ENCODE data around the gene G6PD. TPM values are rescaled to one million over a fixed set of nuclear protein-coding genes. Genes with fewer than 3 reads are reported as not detected.

Gene G6PD
- total RNA-seq, 1 experiment from 2014 or later = 72.8 TPM

- TF ChIP-seq, protein P1, sequence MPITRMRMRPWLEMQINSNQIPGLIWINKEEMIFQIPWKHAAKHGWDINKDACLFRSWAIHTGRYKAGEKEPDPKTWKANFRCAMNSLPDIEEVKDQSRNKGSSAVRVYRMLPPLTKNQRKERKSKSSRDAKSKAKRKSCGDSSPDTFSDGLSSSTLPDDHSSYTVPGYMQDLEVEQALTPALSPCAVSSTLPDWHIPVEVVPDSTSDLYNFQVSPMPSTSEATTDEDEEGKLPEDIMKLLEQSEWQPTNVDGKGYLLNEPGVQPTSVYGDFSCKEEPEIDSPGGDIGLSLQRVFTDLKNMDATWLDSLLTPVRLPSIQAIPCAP (CRISPR knock-in tag; IDR thresholded peaks at IDR 0.05) = no peak
Observed at GRCh38 chrX:154507673-154508383, 38.8 kb downstream of the G6PD start (continued).

GRCh38 chrX:154506483-154507332 is 39.9 kb downstream of the G6PD start:
- Mint-ChIP-seq H3K4me1 (no peaks in the 10 kb centered on the region), H3K4me3 (no peak overlapping the region), H3K27me3 (ENCODE audit: low read depth) (no peaks in the 10 kb centered on the region), H3K36me3 (peaks cover 15% of the 10 kb centered on the region), H3K27ac (no peak overlapping the region), H3K9me3 (no peaks in the 10 kb centered on the region)
- TF ChIP-seq ATF1 (CRISPR knock-in tag; IDR thresholded peaks at IDR 0.05) = no peak
- POLR2A ChIA-PET = no interaction called here
- CTCF ChIA-PET = no interaction called here
- no peak for ATAC-seq
- DNase-seq (ENCODE audit: low spot score) = no peak

DNA sequence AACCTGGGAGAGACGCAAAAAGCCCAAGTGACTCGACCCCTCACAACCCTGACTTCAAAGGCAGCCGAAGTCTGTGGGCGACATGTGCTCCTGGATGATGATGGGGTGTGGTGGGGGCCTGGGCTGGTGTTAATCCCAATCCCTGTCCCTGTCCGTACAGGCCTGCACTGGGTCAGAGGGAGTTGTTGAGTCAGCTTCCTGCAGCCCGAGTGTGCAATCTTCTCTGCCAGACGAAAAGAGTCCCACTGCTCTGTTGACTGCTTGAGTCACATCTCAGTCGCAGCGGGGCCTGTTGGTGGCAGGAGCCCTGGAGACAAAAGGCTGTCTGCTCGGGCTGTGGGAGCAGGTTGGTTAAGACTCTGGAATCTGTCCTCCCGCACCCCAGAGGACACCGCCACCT is 40.9 kb downstream of the G6PD start:
- no peak overlapping the region for H3K4me3 Mint-ChIP-seq
- no peaks in the 10 kb centered on the region for H3K9me3 Mint-ChIP-seq
- TF ChIP-seq SP1 (CRISPR knock-in tag; conservative IDR thresholded peaks at IDR 0.05) = no peak
- TF ChIP-seq RELA (CRISPR knock-in tag; IDR thresholded peaks at IDR 0.05; ENCODE audit: borderline replicate concordance) = no peak
- TF ChIP-seq TCF7 (CRISPR knock-in tag; IDR thresholded peaks at IDR 0.05; ENCODE audit: low read depth) = no peak
- TF ChIP-seq, protein P2, sequence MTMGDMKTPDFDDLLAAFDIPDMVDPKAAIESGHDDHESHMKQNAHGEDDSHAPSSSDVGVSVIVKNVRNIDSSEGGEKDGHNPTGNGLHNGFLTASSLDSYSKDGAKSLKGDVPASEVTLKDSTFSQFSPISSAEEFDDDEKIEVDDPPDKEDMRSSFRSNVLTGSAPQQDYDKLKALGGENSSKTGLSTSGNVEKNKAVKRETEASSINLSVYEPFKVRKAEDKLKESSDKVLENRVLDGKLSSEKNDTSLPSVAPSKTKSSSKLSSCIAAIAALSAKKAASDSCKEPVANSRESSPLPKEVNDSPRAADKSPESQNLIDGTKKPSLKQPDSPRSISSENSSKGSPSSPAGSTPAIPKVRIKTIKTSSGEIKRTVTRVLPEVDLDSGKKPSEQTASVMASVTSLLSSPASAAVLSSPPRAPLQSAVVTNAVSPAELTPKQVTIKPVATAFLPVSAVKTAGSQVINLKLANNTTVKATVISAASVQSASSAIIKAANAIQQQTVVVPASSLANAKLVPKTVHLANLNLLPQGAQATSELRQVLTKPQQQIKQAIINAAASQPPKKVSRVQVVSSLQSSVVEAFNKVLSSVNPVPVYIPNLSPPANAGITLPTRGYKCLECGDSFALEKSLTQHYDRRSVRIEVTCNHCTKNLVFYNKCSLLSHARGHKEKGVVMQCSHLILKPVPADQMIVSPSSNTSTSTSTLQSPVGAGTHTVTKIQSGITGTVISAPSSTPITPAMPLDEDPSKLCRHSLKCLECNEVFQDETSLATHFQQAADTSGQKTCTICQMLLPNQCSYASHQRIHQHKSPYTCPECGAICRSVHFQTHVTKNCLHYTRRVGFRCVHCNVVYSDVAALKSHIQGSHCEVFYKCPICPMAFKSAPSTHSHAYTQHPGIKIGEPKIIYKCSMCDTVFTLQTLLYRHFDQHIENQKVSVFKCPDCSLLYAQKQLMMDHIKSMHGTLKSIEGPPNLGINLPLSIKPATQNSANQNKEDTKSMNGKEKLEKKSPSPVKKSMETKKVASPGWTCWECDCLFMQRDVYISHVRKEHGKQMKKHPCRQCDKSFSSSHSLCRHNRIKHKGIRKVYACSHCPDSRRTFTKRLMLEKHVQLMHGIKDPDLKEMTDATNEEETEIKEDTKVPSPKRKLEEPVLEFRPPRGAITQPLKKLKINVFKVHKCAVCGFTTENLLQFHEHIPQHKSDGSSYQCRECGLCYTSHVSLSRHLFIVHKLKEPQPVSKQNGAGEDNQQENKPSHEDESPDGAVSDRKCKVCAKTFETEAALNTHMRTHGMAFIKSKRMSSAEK (CRISPR knock-in tag; IDR thresholded peaks at IDR 0.05; ENCODE audit: borderline replicate concordance) = no peak
- no peak for TF ChIP-seq FOXK1 (CRISPR knock-in tag; IDR thresholded peaks at IDR 0.05)
- TF ChIP-seq ZNF671 (CRISPR knock-in tag; IDR thresholded peaks at IDR 0.05) = no peak
- TF ChIP-seq NR3C1 (CRISPR knock-in tag; conservative IDR thresholded peaks at IDR 0.05; ENCODE audit: low read depth) = no peak
- no peak for TF ChIP-seq ZNF512 (CRISPR knock-in tag; IDR thresholded peaks at IDR 0.05; ENCODE audit: borderline replicate concordance)
- TF ChIP-seq, protein P3, sequence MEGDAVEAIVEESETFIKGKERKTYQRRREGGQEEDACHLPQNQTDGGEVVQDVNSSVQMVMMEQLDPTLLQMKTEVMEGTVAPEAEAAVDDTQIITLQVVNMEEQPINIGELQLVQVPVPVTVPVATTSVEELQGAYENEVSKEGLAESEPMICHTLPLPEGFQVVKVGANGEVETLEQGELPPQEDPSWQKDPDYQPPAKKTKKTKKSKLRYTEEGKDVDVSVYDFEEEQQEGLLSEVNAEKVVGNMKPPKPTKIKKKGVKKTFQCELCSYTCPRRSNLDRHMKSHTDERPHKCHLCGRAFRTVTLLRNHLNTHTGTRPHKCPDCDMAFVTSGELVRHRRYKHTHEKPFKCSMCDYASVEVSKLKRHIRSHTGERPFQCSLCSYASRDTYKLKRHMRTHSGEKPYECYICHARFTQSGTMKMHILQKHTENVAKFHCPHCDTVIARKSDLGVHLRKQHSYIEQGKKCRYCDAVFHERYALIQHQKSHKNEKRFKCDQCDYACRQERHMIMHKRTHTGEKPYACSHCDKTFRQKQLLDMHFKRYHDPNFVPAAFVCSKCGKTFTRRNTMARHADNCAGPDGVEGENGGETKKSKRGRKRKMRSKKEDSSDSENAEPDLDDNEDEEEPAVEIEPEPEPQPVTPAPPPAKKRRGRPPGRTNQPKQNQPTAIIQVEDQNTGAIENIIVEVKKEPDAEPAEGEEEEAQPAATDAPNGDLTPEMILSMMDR (IDR thresholded peaks at IDR 0.05) = no peak
- TF ChIP-seq, protein P1 (CRISPR knock-in tag; IDR thresholded peaks at IDR 0.05) = no peak
- TF ChIP-seq, protein P4, sequence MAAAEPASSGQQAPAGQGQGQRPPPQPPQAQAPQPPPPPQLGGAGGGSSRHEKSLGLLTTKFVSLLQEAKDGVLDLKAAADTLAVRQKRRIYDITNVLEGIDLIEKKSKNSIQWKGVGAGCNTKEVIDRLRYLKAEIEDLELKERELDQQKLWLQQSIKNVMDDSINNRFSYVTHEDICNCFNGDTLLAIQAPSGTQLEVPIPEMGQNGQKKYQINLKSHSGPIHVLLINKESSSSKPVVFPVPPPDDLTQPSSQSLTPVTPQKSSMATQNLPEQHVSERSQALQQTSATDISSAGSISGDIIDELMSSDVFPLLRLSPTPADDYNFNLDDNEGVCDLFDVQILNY (CRISPR knock-in tag; IDR thresholded peaks at IDR 0.05) = no peak
- TF ChIP-seq ZBTB43 (CRISPR knock-in tag; IDR thresholded peaks at IDR 0.05) = no peak
- no peak for TF ChIP-seq ZNF263 (CRISPR knock-in tag; IDR thresholded peaks at IDR 0.05; ENCODE audit: low read depth)
- TF ChIP-seq ZNF219 (CRISPR knock-in tag; IDR thresholded peaks at IDR 0.05; ENCODE audit: borderline replicate concordance) = no peak
- no peak for TF ChIP-seq ZNF232 (CRISPR knock-in tag; IDR thresholded peaks at IDR 0.05)
- H3K27ac Mint-ChIP-seq = no peak overlapping the region
- DNase-seq (ENCODE audit: low spot score) (no peak), ATAC-seq (no peak)
- CTCF ChIA-PET = no interaction called here
- H3K36me3 Mint-ChIP-seq = peaks cover 11% of the 10 kb centered on the region
- peaks cover 2% of the 10 kb centered on the region; the same call in 1 of the 2 replicates for H3K27me3 Mint-ChIP-seq (ENCODE audit: low read depth)
- POLR2A ChIA-PET = no interaction called here
- H3K4me1 Mint-ChIP-seq = no peaks in the 10 kb centered on the region
